A549 (cell line): ENCODE data around the gene NRXN2.

Experiments
- CTCF ChIP-seq: fragments of >200 bp; sonication (Bioruptor Twin); formaldehyde crosslinking; IDR thresholded peaks from 3 replicates; pipeline ENCODE4 v1.5.1; 2016
- GATA3 ChIP-seq: IDR thresholded peaks from 2 replicates; pipeline ENCODE4 v1.6.1; 2012; ENCODE audit warnings: borderline replicate concordance
- JUNB ChIP-seq: fragments of >200 bp; sonication (Bioruptor Twin); formaldehyde crosslinking; IDR thresholded peaks from 2 replicates; pipeline ENCODE4 v1.6.1; 2016
- KDM5A ChIP-seq: fragments of 200-600 bp; sonication (generic); IDR thresholded peaks from 2 replicates; pipeline ENCODE4 v1.6.1; 2016; ENCODE audit warnings: antibody characterized with exemption, mild to moderate bottlenecking
- MAZ ChIP-seq: fragments of 150-350 bp; IDR thresholded peaks from 2 replicates; pipeline ENCODE4 v1.6.1; 2014; ENCODE audit warnings: antibody characterized with exemption, low read depth, low read length, borderline replicate concordance
- NR3C1 ChIP-seq: fragments of >200 bp; sonication (Bioruptor Twin); formaldehyde crosslinking; IDR thresholded peaks from 3 replicates; pipeline ENCODE4 v1.6.1; 2017
- REST ChIP-seq: fragments of 200-600 bp; sonication (generic); IDR thresholded peaks from 2 replicates; pipeline ENCODE4 v1.6.1; 2016; ENCODE audit warnings: antibody characterized with exemption, mild to moderate bottlenecking, moderate library complexity
- USF2 ChIP-seq: fragments of 450-650 bp; IDR thresholded peaks from 2 replicates; pipeline ENCODE4 v1.6.1; 2014; ENCODE audit warnings: antibody characterized with exemption

- no peak for TF ChIP-seq KDM5A
- TF ChIP-seq REST, result no peak
- no peak for TF ChIP-seq GATA3
- TF ChIP-seq USF2, result no peak
- no peak for TF ChIP-seq CTCF
- TF ChIP-seq JUNB, result no peak
- no peak for TF ChIP-seq MAZ
- no peak for TF ChIP-seq NR3C1
These were observed 121.2 kb downstream of the NRXN2 start for GRCh38 chr11:64601605-64602465.
